Ammon's horn (tissue), 1 donor: ENCODE data around the gene SLC1A1.

Experiments
- DNase-seq: peaks from one replicate; pipeline ENCODE4 v3.0.0-alpha.2; 2016; ENCODE audit warnings: low spot score

SLC1A1 gene

GRCh38 chr9:4620057-4620765, 129.9 kb downstream of the SLC1A1 start:
- no peak for DNase-seq

- DNase-seq = no peak
Observed at GRCh38 chr9:4620881-4621555, 130.8 kb downstream of the SLC1A1 start.

GRCh38 chr9:4622016-4622415, 131.7 kb downstream of the SLC1A1 start:
- DNase-seq = no peak

- DNase-seq = no peak
Observed at GRCh38 chr9:4630836-4631235, 140.6 kb downstream of the SLC1A1 start.
